HepG2 (cell line): Measurements from ENCODE around the gene IL18R1. TPM values are rescaled to one million over a fixed set of nuclear protein-coding genes. Genes with fewer than 3 reads are reported as not detected.

Experiments used
- ATAC-seq: fragments of 200-7000 bp; cut with Tn5 transposase; 3 replicates; pipeline ENCODE4 v1.9.1; 2020; ENCODE audit warnings: mild to moderate bottlenecking, moderate library complexity
- BruUV-seq: library from RNA; stranded (reverse); fragments of 400-500 nt; replicated peaks from 2 replicates; lab custom pipeline; 2021; lab: Mats Ljungman, UMichigan
- CTCF ChIA-PET: fragments of 300-600 bp; formaldehyde crosslinking; extraction: SDS; loops from one replicate; lab custom pipeline; 2021; ENCODE audit warnings: low total read pairs, inconsistent platforms, low intra/inter-chr PET ratio; lab: Yijun Ruan, JAX
- POLR2A ChIA-PET: fragments of 350-600 bp; sonication (Branson Sonifier 250); formaldehyde crosslinking; loops from one replicate; lab custom pipeline; 2020; ENCODE audit warnings: antibody characterized with exemption, inconsistent platforms; lab: Yijun Ruan, JAX
- DNase-seq: peaks from one replicate; pipeline ENCODE4 v3.0.0-alpha.2; 2015; ENCODE audit warnings: low spot score
- FAIRE-seq: peaks from 3 replicates; lab custom pipeline; 2011; peaks lifted over from hg19 to GRCh38; lab: Jason Lieb, UNC
- H2AFZ ChIP-seq: one replicate; pipeline ENCODE4 v1.6.1; 2011; ENCODE audit warnings: low read length, inconsistent platforms
- H3K27ac ChIP-seq: fragments of 300-600 bp; 3 replicates; pipeline ENCODE4 v1.8.0; 2011; ENCODE audit warnings: mixed run types, mild to moderate bottlenecking, mixed read lengths, low read length, inconsistent platforms; ENCODE audit not compliant: insufficient read depth; ENCODE audit errors: extremely low read length
- H3K27me3 ChIP-seq, 2 experiments: fragments of 200-600 bp in 1 of 2; 2 replicates in 1 of 2; 3 replicates in 1 of 2; pipeline versions ENCODE4 v1.6.0 to v1.8.0; 2011; ENCODE audit warnings: low read length in 2 of 2, mild to moderate bottlenecking in 2 of 2, moderate library complexity in 2 of 2, inconsistent platforms in 1 of 2; ENCODE audit not compliant: insufficient read depth in 2 of 2, control insufficient read depth in 1 of 2
- H3K36me3 ChIP-seq, 2 experiments: fragments of 200-600 bp in 1 of 2; replicated peaks in 1 of 2; 2 replicates in 1 of 2; 3 replicates in 1 of 2; pipeline versions ENCODE4 v1.5.1 to v1.8.0; 2011; ENCODE audit warnings: low read length in 2 of 2, inconsistent platforms in 1 of 2; ENCODE audit not compliant: insufficient read depth in 2 of 2, control insufficient read depth in 1 of 2
- H3K4me1 ChIP-seq: 2 replicates; pipeline ENCODE4 v1.5.1; 2012; ENCODE audit warnings: low read length, inconsistent platforms; ENCODE audit not compliant: insufficient read depth
- H3K4me2 ChIP-seq: 2 replicates; pipeline ENCODE4 v1.6.0; 2011; ENCODE audit warnings: low read depth, low read length, inconsistent platforms
- H3K4me3 ChIP-seq, 3 experiments: fragments of 200-600 bp in 1 of 3; sonication (generic), shearing (Covaris generic) in 1 of 3; replicated peaks in 1 of 3; 2 replicates each; pipeline ENCODE4 v1.5.1; 2011 to 2016; ENCODE audit warnings: low read length in 3 of 3, inconsistent platforms in 2 of 3, low read depth in 2 of 3, mild to moderate bottlenecking in 2 of 3, control low read depth in 1 of 3, mixed read lengths in 1 of 3; ENCODE audit not compliant: insufficient read depth in 1 of 3
- H3K79me2 ChIP-seq: one replicate; pipeline ENCODE4 v1.6.1; 2011; ENCODE audit warnings: low read length, inconsistent platforms; ENCODE audit not compliant: insufficient read depth
- H3K9ac ChIP-seq: 2 replicates; pipeline ENCODE4 v1.6.0; 2011; ENCODE audit warnings: mild to moderate bottlenecking, low read depth, low read length, inconsistent platforms; ENCODE audit not compliant: insufficient read depth
- H3K9me3 ChIP-seq: 2 replicates; pipeline ENCODE4 v1.5.1; 2012; ENCODE audit warnings: mild to moderate bottlenecking, low read length
- H4K20me1 ChIP-seq: 2 replicates; pipeline ENCODE4 v1.6.0; 2011; ENCODE audit warnings: inconsistent platforms, mild to moderate bottlenecking, low read length, moderate library complexity; ENCODE audit not compliant: insufficient read depth
- JUNB ChIP-seq: sonication (generic); formaldehyde crosslinking; IDR thresholded peaks from 2 replicates; pipeline ENCODE4 v1.8.0; 2022; ENCODE audit warnings: missing genetic modification reagents, mild to moderate bottlenecking, borderline replicate concordance
- SP1 ChIP-seq, 2 experiments: fragments of 450-650 bp in 1 of 2; sonication (generic) in 1 of 2; formaldehyde crosslinking in 1 of 2; IDR thresholded peaks; 2 replicates each; pipeline versions ENCODE4 v1.4.0 to v1.6.1; 2016 to 2020; ENCODE audit warnings: missing genetic modification reagents in 1 of 2
- TERF1 ChIP-seq: sonication (generic); formaldehyde crosslinking; IDR thresholded peaks from 2 replicates; pipeline ENCODE4 v1.8.0; 2022; ENCODE audit warnings: mild to moderate bottlenecking, missing genetic modification reagents, moderate library complexity
- ZBTB44 ChIP-seq: sonication (generic); formaldehyde crosslinking; IDR thresholded peaks from 2 replicates; pipeline ENCODE4 v1.4.0; 2020; ENCODE audit warnings: missing genetic modification reagents
- ZNF160 ChIP-seq: sonication (generic); formaldehyde crosslinking; IDR thresholded peaks from 2 replicates; pipeline ENCODE4 v1.8.0; 2022; ENCODE audit warnings: mild to moderate bottlenecking, inconsistent platforms, missing genetic modification reagents
- ZNF343 ChIP-seq: sonication (generic); formaldehyde crosslinking; IDR thresholded peaks from 2 replicates; pipeline ENCODE4 v1.4.0; 2020; ENCODE audit warnings: mild to moderate bottlenecking, missing genetic modification reagents
- ZNF354B ChIP-seq: sonication (generic); formaldehyde crosslinking; IDR thresholded peaks from 2 replicates; pipeline ENCODE4 v1.8.0; 2022; ENCODE audit warnings: mild to moderate bottlenecking, missing genetic modification reagents
- ZNF83 ChIP-seq: sonication (generic); formaldehyde crosslinking; IDR thresholded peaks from 2 replicates; pipeline ENCODE4 v1.4.0; 2020; ENCODE audit warnings: missing genetic modification reagents, mild to moderate bottlenecking, borderline replicate concordance
- WGBS: methylation state at CpG from one replicate; pipeline ENCODE4 v1.1.6; 2017; ENCODE audit warnings: low lambda C conversion rate; 5-methylcytosine and 5-hydroxymethylcytosine counted together
- in situ Hi-C: cut with HindIII; loops from 2 replicates; pipeline ENCODE4 v1.10.0; 2017; ENCODE audit warnings: low pct_unique_long_range_greater_than_20kb; ENCODE audit not compliant: extremely low pct_ligation_motif_present
- intact Hi-C: fragments of 100-400 bp; cut with micrococcal nuclease; formaldehyde crosslinking; loops from one replicate; pipeline ENCODE4 v1.10.0; 2022; ENCODE audit not compliant: unreplicated experiment
- polyA plus RNA-seq, 8 experiments: library from polyadenylated mRNA; depleted of rRNA in 3 of 8; stranded (reverse) in 7 of 8; unstranded in 1 of 8; fragments of >200 nt; fragmentation: Illumina TruSeq in 4 of 8; extraction: Trizol in 4 of 8; gene quantifications; 2 replicates each; pipeline versions ENCODE4 v1.2.1 to v1.2.3, GENCODE V29; 2011 to 2016; ENCODE audit warnings: low read depth in 4 of 8, missing spikeins in 1 of 8, mixed read lengths in 1 of 8; ENCODE audit not compliant: insufficient read depth in 1 of 8
- total RNA-seq, 5 experiments: library from RNA; depleted of rRNA; stranded (reverse); fragments of >200 nt; fragmentation: Illumina TruSeq; extraction: Trizol; gene quantifications; 2 replicates each; pipeline ENCODE4 v1.2.3, GENCODE V29; 2016; ENCODE audit warnings: low read depth in 1 of 5

IL18R1 gene
- total and polyA plus RNA-seq, 2 of the 13 experiments (the other 11 are each of a cell fraction or from before 2014, with no cell fraction given): 0.01 to 0.04 TPM

GRCh38 chr2:102344397-102344796 is 11.2 kb upstream of the IL18R1 start:
- Histone ChIP-seq H2AFZ (no peak overlapping the region), H3K9me3 (no peaks in the 10 kb centered on the region), H3K9ac (no peak overlapping the region), H3K4me1 (no peaks in the 10 kb centered on the region), H3K27ac (no peak overlapping the region), H3K36me3 (no peaks in the 10 kb centered on the region), H3K4me2 (no peak overlapping the region), H3K79me2 (no peaks in the 10 kb centered on the region), H4K20me1 (no peaks in the 10 kb centered on the region), H3K27me3 (peaks cover 1 to 16% of the 10 kb centered on the region in 2 experiments; a peak in 2 of 5 replicates), H3K4me3 (no peak overlapping the region)
- CTCF ChIA-PET: no interaction called here
- no peak for ATAC-seq
- DNase-seq: no peak
- WGBS: 2% methylated on average over 3 of the region's 3 CpGs
- BruUV-seq: no TSS peak
- in situ Hi-C loops: no loop called here
- TF ChIP-seq SP1 (IDR thresholded peaks at IDR 0.05) (no peak), SP1 (CRISPR knock-in tag; IDR thresholded peaks at IDR 0.05) (no peak), ZNF354B (no peak), ZNF83 (CRISPR knock-in tag) (no peak), ZBTB44 (CRISPR knock-in tag) (no peak), ZNF343 (CRISPR knock-in tag) (no peak), TERF1 (CRISPR knock-in tag) (no peak), ZNF160 (CRISPR knock-in tag) (no peak), JUNB (CRISPR knock-in tag) (no peak)
- POLR2A ChIA-PET: no interaction called here
- intact Hi-C loops: no loop called here
- no peak for FAIRE-seq
